A549 treated with CpdA at 1 μM for 4 hours (cell line): ENCODE data around the gene G3BP2. TPM values are rescaled to one million over a fixed set of nuclear protein-coding genes. Genes with fewer than 3 reads are reported as not detected.

Source experiments
- total RNA-seq: library from RNA; stranded (reverse); fragments of 200-300 nt; extraction: Qiagen RNA extraction; gene quantifications from 5 replicates; pipeline ENCODE4 v1.2.3, GENCODE V29; 2022; ENCODE audit warnings: low read depth

G3BP2 gene
- total RNA-seq = 71.8 to 112 TPM (median 81.0 TPM) in 5 replicates

DNA sequence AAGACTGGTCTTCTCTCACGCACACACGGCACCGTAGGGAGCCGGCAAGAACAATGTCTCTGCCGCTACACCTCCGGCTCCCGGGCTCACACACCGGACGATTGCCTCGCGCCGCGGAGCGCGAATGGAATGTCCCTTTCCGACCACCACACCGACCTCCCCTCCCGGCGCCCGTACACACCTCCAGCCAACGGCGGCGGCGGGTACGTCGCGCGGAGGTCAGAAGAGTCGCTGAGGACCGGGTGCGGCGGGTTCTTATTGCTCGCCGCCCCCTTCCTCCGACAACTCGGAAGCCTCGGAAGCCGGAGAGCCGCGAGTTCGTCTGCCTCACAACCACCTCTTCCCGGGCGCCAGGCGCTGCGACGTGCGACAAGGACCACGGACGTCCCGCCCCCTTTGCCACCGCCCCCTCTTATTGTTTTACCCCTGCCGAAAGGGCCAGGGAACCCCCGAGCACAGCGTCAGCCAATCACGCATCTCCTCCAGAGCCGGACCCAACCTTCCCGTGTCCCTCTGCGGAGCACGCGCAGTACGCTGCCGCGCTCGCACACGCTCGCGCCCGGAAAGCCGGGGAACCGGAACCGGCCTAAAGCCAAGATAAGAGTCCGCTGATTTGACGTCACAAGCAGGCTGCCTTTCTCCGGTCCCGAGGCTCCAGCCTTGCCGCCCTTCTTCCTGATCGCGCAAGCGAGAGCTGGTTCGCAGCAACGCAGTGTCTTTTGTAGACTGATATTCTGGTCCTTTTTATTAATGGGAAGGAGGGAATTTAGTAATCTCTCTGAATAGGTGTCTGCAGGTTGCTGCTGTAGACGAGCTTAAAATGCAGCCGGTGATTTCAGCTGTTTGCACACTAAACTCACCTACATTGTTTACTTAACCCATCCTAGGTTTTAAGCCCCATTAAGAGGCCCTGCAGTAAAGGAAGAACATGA is at the start of gene G3BP2:
Gene G3BP2, minus strand, starts transcription at position 385 of the 932 bp plus-strand sequence. CDS start 11,386 bp downstream, outside the sequence.

DNA sequence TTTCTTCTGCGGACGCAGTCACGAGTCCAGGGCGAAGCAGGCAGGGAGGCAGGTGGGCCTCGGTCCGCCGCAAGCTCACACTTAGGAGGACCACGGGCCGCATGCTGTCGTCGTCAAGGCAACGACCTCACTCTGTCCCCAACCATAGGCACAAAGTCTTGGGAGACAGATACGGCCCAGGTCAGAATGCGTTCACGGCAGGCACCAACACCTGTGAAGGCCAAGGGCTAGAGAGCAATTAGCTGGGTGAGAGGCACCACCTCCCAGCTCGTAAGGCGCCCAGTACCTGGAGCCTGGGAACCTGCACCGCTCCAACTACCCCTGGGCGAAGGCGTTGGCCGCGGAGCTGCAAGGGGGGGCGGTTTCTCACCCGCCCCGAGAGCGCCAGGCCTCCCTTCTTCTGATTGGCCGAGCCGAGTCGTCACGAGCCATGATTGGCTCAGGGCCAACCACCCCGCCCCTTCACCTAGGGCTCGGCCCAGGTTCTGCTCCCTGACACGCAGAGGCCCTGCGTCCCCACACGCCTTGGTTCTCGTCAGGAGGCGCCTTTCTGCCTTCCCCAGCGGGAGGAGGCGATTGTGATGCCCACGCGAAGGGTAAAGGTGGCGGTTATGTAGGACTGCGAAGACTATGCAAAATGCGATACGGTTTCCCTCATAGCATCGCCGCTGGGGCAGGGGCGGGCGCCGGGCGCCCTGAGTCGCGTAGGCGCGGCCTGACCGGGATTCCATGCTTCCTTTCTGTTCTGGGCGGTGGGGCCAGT is 42.9 kb downstream of the G3BP2 start, which contains the start of gene CDKL2:
Gene CDKL2, minus strand, starts transcription at position 355 of the 763 bp plus-strand sequence. CDS start 4,540 bp downstream, outside the sequence.

Other genes with a start within 250 kb of the G3BP2 start
- 13.4 to 17.5 TPM (median 14.1 TPM) in 5 replicates for gene RCHY1, start 159.0 kb downstream of the G3BP2 start, total RNA-seq
- gene THAP6, start 158.9 kb downstream of the G3BP2 start, total RNA-seq = 4.5 to 6.3 TPM (median 5.7 TPM) in 5 replicates
- 0.15 TPM in 1 of 5 replicates, not detected in the others for gene ODAPH, start 117.3 kb downstream of the G3BP2 start, total RNA-seq
- 0.28 to 0.99 TPM (median 0.73 TPM) in 5 replicates for gene CDKL2, start 42.9 kb downstream of the G3BP2 start, total RNA-seq
- 22.9 to 28.9 TPM (median 26.3 TPM) in 5 replicates for gene USO1, start 51.2 kb upstream of the G3BP2 start, total RNA-seq
- not detected in 5 replicates for gene PPEF2, start 229.0 kb upstream of the G3BP2 start, total RNA-seq